Liver (tissue), 9 donors: ENCODE measurements around the gene CMTR2. TPM values are rescaled to one million over a fixed set of nuclear protein-coding genes. Genes with fewer than 3 reads are reported as not detected.

ENCODE experiments used
- DNase-seq: peaks from one replicate; pipeline ENCODE4 v3.0.0-alpha.2; 2017; ENCODE audit warnings: low spot score
- H3K27ac ChIP-seq, 2 donors: one replicate each; pipeline ENCODE4 v1.7.0; 2013; ENCODE audit warnings: inconsistent platforms in 2 of 2, low read length in 2 of 2, control low read depth in 1 of 2, low read depth in 1 of 2, mild to moderate bottlenecking in 1 of 2
- H3K27me3 ChIP-seq, 4 donors: one replicate each; pipeline versions ENCODE4 v1.6.1 to v1.7.0; 2013; ENCODE audit warnings: low read length in 3 of 4, inconsistent platforms in 1 of 4, mild to moderate bottlenecking in 1 of 4, moderate library complexity in 1 of 4; ENCODE audit not compliant: control insufficient read depth in 4 of 4, insufficient read depth in 4 of 4
- H3K36me3 ChIP-seq, 4 donors: one replicate each; pipeline versions ENCODE4 v1.6.1 to v1.7.0; 2013; ENCODE audit warnings: low read length in 3 of 4, mild to moderate bottlenecking in 3 of 4, low read depth in 1 of 4, moderate library complexity in 1 of 4; ENCODE audit not compliant: control insufficient read depth in 4 of 4, insufficient read depth in 3 of 4
- H3K4me1 ChIP-seq, 4 donors: one replicate each; pipeline versions ENCODE4 v1.6.1 to v1.7.0; 2013; ENCODE audit warnings: low read length in 3 of 4, mild to moderate bottlenecking in 3 of 4, moderate library complexity in 1 of 4; ENCODE audit not compliant: control insufficient read depth in 4 of 4, insufficient read depth in 4 of 4
- H3K4me3 ChIP-seq, 3 donors: one replicate each; pipeline versions ENCODE4 v1.6.1 to v1.7.0; 2013; ENCODE audit warnings: low read length in 3 of 3, control low read depth in 1 of 3, low read depth in 1 of 3, mild to moderate bottlenecking in 1 of 3
- H3K9ac ChIP-seq, 2 donors: one replicate each; pipeline ENCODE4 v1.7.0; 2013; ENCODE audit warnings: low read length in 2 of 2, mild to moderate bottlenecking in 2 of 2, moderate library complexity in 2 of 2, control low read depth in 1 of 2, low read depth in 1 of 2
- H3K9me3 ChIP-seq, 4 donors: one replicate each; pipeline versions ENCODE4 v1.6.1 to v1.7.0; 2013; ENCODE audit warnings: low read length in 3 of 4; ENCODE audit not compliant: control insufficient read depth in 4 of 4
- ATF3 ChIP-seq: IDR thresholded peaks from 2 replicates; pipeline ENCODE4 v1.6.1; 2016; ENCODE audit warnings: antibody characterized with exemption
- CTCF ChIP-seq: fragments of 150-350 bp; IDR thresholded peaks from 2 replicates; pipeline ENCODE4 v1.5.1; 2017; ENCODE audit warnings: improper control_type of control experiment, low read depth, low read length; ENCODE audit not compliant: missing input control
- EGR1 ChIP-seq, 2 donors: IDR thresholded peaks; 2 replicates each; pipeline ENCODE4 v1.6.1; 2016 to 2018; ENCODE audit warnings: antibody characterized with exemption in 2 of 2, low read depth in 2 of 2
- FOXA1 ChIP-seq: IDR thresholded peaks from 2 replicates; pipeline ENCODE4 v1.6.1; 2016; ENCODE audit warnings: antibody characterized with exemption
- FOXA2 ChIP-seq: IDR thresholded peaks from 2 replicates; pipeline ENCODE4 v1.6.1; 2016; ENCODE audit warnings: antibody characterized with exemption
- GABPA ChIP-seq, 2 donors: IDR thresholded peaks in 1 of 2; conservative IDR thresholded peaks in 1 of 2; 2 replicates each; pipeline ENCODE4 v1.6.1; 2016; ENCODE audit warnings: antibody characterized with exemption in 2 of 2, mild to moderate bottlenecking in 1 of 2, moderate library complexity in 1 of 2
- HNF4A ChIP-seq, 2 donors: conservative IDR thresholded peaks; 2 replicates each; pipeline ENCODE4 v1.6.1; 2016; ENCODE audit warnings: antibody characterized with exemption in 2 of 2, mild to moderate bottlenecking in 2 of 2
- HNF4G ChIP-seq: IDR thresholded peaks from 2 replicates; pipeline ENCODE4 v1.6.1; 2016; ENCODE audit warnings: antibody characterized with exemption
- JUND ChIP-seq, 2 donors: IDR thresholded peaks; 2 replicates each; pipeline ENCODE4 v1.6.1; 2016; ENCODE audit warnings: antibody characterized with exemption in 2 of 2
- MAX ChIP-seq: IDR thresholded peaks from 2 replicates; pipeline ENCODE4 v1.6.1; 2016; ENCODE audit warnings: antibody characterized with exemption
- NR2F2 ChIP-seq: IDR thresholded peaks from 2 replicates; pipeline ENCODE4 v1.6.1; 2016; ENCODE audit warnings: antibody characterized with exemption
- RAD21 ChIP-seq, 2 donors: IDR thresholded peaks; 2 replicates each; pipeline ENCODE4 v1.6.1; 2016; ENCODE audit warnings: antibody characterized with exemption in 2 of 2, mild to moderate bottlenecking in 2 of 2
- REST ChIP-seq: IDR thresholded peaks from 2 replicates; pipeline ENCODE4 v1.6.1; 2016; ENCODE audit warnings: antibody characterized with exemption, mild to moderate bottlenecking
- RXRA ChIP-seq, 2 donors: IDR thresholded peaks; 2 replicates each; pipeline ENCODE4 v1.6.1; 2017 to 2018; ENCODE audit warnings: antibody characterized with exemption in 2 of 2, mild to moderate bottlenecking in 1 of 2
- SP1 ChIP-seq: IDR thresholded peaks from 2 replicates; pipeline ENCODE4 v1.6.1; 2018; ENCODE audit warnings: antibody characterized with exemption, mild to moderate bottlenecking
- TAF1 ChIP-seq: conservative IDR thresholded peaks from 2 replicates; pipeline ENCODE4 v1.6.1; 2016; ENCODE audit warnings: antibody characterized with exemption, mild to moderate bottlenecking
- YY1 ChIP-seq: IDR thresholded peaks from 2 replicates; pipeline ENCODE4 v1.6.1; 2016; ENCODE audit warnings: antibody characterized with exemption, mild to moderate bottlenecking
- ZBTB33 ChIP-seq: IDR thresholded peaks from 2 replicates; pipeline ENCODE4 v1.6.1; 2016; ENCODE audit warnings: antibody characterized with exemption
- WGBS: extraction: QIAGEN DNeasy Blood & Tissue Kit; methylation state at CpG from one replicate; pipeline ENCODE4 v1.1.7; 2013; 5-methylcytosine and 5-hydroxymethylcytosine counted together
- polyA plus RNA-seq, 2 donors: library from polyadenylated mRNA; stranded (reverse) in 1 of 2; unstranded in 1 of 2; fragments of 200-250 nt in 1 of 2; fragments of >200 nt in 1 of 2; fragmentation: Nextera tagmentation in 1 of 2; extraction: Ambion mirVana in 1 of 2; gene quantifications; one replicate each; pipeline versions ENCODE4 v1.2.1 to v1.2.3, GENCODE V29; 2013 to 2015
- total RNA-seq, 2 donors: library from RNA; depleted of rRNA; stranded (reverse); fragments of >200 nt; gene quantifications; one replicate each; pipeline ENCODE4 v1.2.3, GENCODE V29; 2014
- donor health status: healthy.
- donor health status: healthy.
- donor health status: healthy.
- donor health status: healthy.
- donor health status: healthy.

Gene CMTR2
- total and polyA plus RNA-seq, 4 donors: 6.8 to 28.0 (median 15.0) TPM

- TF ChIP-seq RAD21 (IDR thresholded peaks at IDR 0.05): peak; percentile 80 to 89
- no peak for TF ChIP-seq JUND (IDR thresholded peaks at IDR 0.05)
- TF ChIP-seq CTCF: peak; percentile 85
- no peak overlapping the region for H3K27ac ChIP-seq
- H3K27me3 ChIP-seq: no peaks in the 10 kb centered on the region
- WGBS: 22% methylated on average over 7 of the region's 7 CpGs
- H3K4me1 ChIP-seq: no peaks in the 10 kb centered on the region
- no peak for DNase-seq
- H3K9ac ChIP-seq: no peak overlapping the region
- no peak overlapping the region for H3K4me3 ChIP-seq
- H3K36me3 ChIP-seq: no peaks in the 10 kb centered on the region
- no peaks in the 10 kb centered on the region for H3K9me3 ChIP-seq
Measured at GRCh38 chr16:71311553-71312158, 22.5 kb upstream of the CMTR2 start.

- Histone ChIP-seq H3K4me1 (no peaks in the 10 kb centered on the region), H3K9ac (no peak overlapping the region), H3K27me3 (no peaks in the 10 kb centered on the region), H3K27ac (no peak overlapping the region), H3K4me3 (no peak overlapping the region), H3K9me3 (peaks cover 0 to 3% (median 0%) of the 10 kb centered on the region in 4 donors), H3K36me3 (no peaks in the 10 kb centered on the region)
- TF ChIP-seq YY1 (no peak), FOXA1 (no peak), MAX (no peak), JUND (IDR thresholded peaks at IDR 0.05) (no peak)
- WGBS: 88% methylated on average over 5 of the region's 5 CpGs
- no peak for DNase-seq
Measured at GRCh38 chr16:71303938-71304337, 14.7 kb upstream of the CMTR2 start.

- H3K9me3 ChIP-seq: no peaks in the 10 kb centered on the region
- H3K9ac ChIP-seq: no peak overlapping the region
- no peak for TF ChIP-seq ZBTB33
- no peak for TF ChIP-seq FOXA1
- no peak for TF ChIP-seq TAF1
- no peak for TF ChIP-seq ATF3
- TF ChIP-seq NR2F2: no peak
- TF ChIP-seq MAX: no peak
- TF ChIP-seq HNF4G: no peak
- no peak for TF ChIP-seq YY1
- TF ChIP-seq HNF4A (conservative IDR thresholded peaks at IDR 0.05): no peak
- no peak for TF ChIP-seq JUND (IDR thresholded peaks at IDR 0.05)
- TF ChIP-seq REST: no peak
- TF ChIP-seq RXRA (IDR thresholded peaks at IDR 0.05): no peak
- TF ChIP-seq FOXA2: no peak
- TF ChIP-seq SP1: no peak
- no peak for TF ChIP-seq RAD21 (IDR thresholded peaks at IDR 0.05)
- TF ChIP-seq GABPA (IDR thresholded peaks at IDR 0.05 in 1 of 2, conservative IDR thresholded peaks at IDR 0.05 in 1 of 2): no peak
- TF ChIP-seq CTCF: no peak
- no peak for TF ChIP-seq EGR1 (IDR thresholded peaks at IDR 0.05; ENCODE audit: low read depth in 2 of 2)
- DNase-seq: no peak
- no peaks in the 10 kb centered on the region for H3K27me3 ChIP-seq
- no peak overlapping the region for H3K4me3 ChIP-seq
- H3K4me1 ChIP-seq: peaks cover 0 to 15% (median 13%) of the 10 kb centered on the region in 4 donors
- 62% methylated on average over 2 of the region's 2 CpGs for WGBS
- H3K27ac ChIP-seq: peak overlapping the region; percentile 32 to 36
- H3K36me3 ChIP-seq: no peaks in the 10 kb centered on the region
Measured at GRCh38 chr16:71297341-71297634, 8.1 kb upstream of the CMTR2 start.
